GM12878 (cell line): ENCODE results near the gene CSRP3. TPM values are rescaled to one million over a fixed set of nuclear protein-coding genes. Genes with fewer than 3 reads are reported as not detected.
A peak's percentile ranks its signal among the peaks of the same experiment; 100 is the strongest.

Experiments used
- ATAC-seq: fragments of 200-7000 bp; cut with Tn5 transposase; 3 replicates; pipeline ENCODE4 v1.9.1; 2020; ENCODE audit warnings: mild to moderate bottlenecking, moderate library complexity
- BruUV-seq: library from RNA; stranded (reverse); fragments of 400-500 nt; replicated peaks from 2 replicates; lab custom pipeline; 2021; lab: Mats Ljungman, UMichigan
- CTCF ChIA-PET: fragments of 300-600 bp; sonication (Branson Sonifier 250); formaldehyde crosslinking; extraction: SDS; loops from one replicate; lab custom pipeline; 2021; ENCODE audit warnings: inconsistent platforms; lab: Yijun Ruan, JAX
- POLR2A ChIA-PET: fragments of 350-600 bp; formaldehyde crosslinking; extraction: SDS; loops from one replicate; lab custom pipeline; 2021; ENCODE audit warnings: inconsistent platforms; lab: Charles Lee
- RAD21 ChIA-PET: fragments of 300-600 bp; sonication (Branson Sonifier 250); formaldehyde crosslinking; loops from one replicate; lab custom pipeline; 2023; ENCODE audit warnings: antibody characterized with exemption; ENCODE audit not compliant: unreplicated experiment; lab: Charles Lee
- SMC1A ChIA-PET: fragments of 300-600 bp; sonication (Branson Sonifier 250); formaldehyde crosslinking; loops from one replicate; lab custom pipeline; 2023; ENCODE audit not compliant: unreplicated experiment, uncharacterized antibody; lab: Charles Lee
- DNase-seq: peaks from one replicate; pipeline ENCODE4 v3.0.0-alpha.2; 2011; ENCODE audit warnings: low read depth, low spot score
- FAIRE-seq: peaks from 3 replicates; lab custom pipeline; 2011; peaks lifted over from hg19 to GRCh38; lab: Jason Lieb, UNC
- H2AFZ ChIP-seq: 2 replicates; pipeline ENCODE4 v1.6.0; 2011; ENCODE audit warnings: low read depth, low read length, control low read depth; ENCODE audit not compliant: control insufficient read depth
- H3K27ac ChIP-seq: 2 replicates; pipeline ENCODE4 v1.5.1; 2011; ENCODE audit warnings: control low read depth; ENCODE audit not compliant: control insufficient read depth, insufficient read depth
- H3K27me3 ChIP-seq, 2 experiments: replicated peaks in 1 of 2; 2 replicates each; pipeline versions ENCODE4 v1.6.0 to v1.6.1; 2011; ENCODE audit warnings: low read length in 1 of 2; ENCODE audit not compliant: control insufficient read depth in 2 of 2, insufficient read depth in 2 of 2
- H3K36me3 ChIP-seq, 2 experiments: 2 replicates each; pipeline ENCODE4 v1.5.1; 2011; ENCODE audit warnings: low read length in 1 of 2; ENCODE audit not compliant: control insufficient read depth in 2 of 2, insufficient read depth in 2 of 2
- H3K4me1 ChIP-seq: 2 replicates; pipeline ENCODE4 v1.6.1; 2011; ENCODE audit warnings: mild to moderate bottlenecking, low read length, moderate library complexity, mixed read lengths; ENCODE audit not compliant: control insufficient read depth, insufficient read depth
- H3K4me2 ChIP-seq: 2 replicates; pipeline ENCODE4 v1.6.0; 2011; ENCODE audit warnings: control low read depth; ENCODE audit not compliant: control insufficient read depth, insufficient read depth
- H3K4me3 ChIP-seq: fragments of 200-600 bp; sonication (generic); 2 replicates; pipeline ENCODE4 v1.5.1; 2016
- H3K79me2 ChIP-seq: 2 replicates; pipeline ENCODE4 v1.6.0; 2011; ENCODE audit warnings: low read length; ENCODE audit not compliant: control insufficient read depth, insufficient read depth
- H3K9ac ChIP-seq: 2 replicates; pipeline ENCODE4 v1.8.0; 2011; ENCODE audit warnings: low read length, control low read depth, mixed read lengths; ENCODE audit not compliant: control insufficient read depth, insufficient read depth
- H3K9me3 ChIP-seq: replicated peaks from 3 replicates; pipeline ENCODE4 v1.5.1; 2011; ENCODE audit warnings: mild to moderate bottlenecking, low read length; ENCODE audit not compliant: control insufficient read depth, insufficient read depth
- H4K20me1 ChIP-seq: 2 replicates; pipeline ENCODE4 v1.6.0; 2011; ENCODE audit not compliant: control insufficient read depth, insufficient read depth
- CHD2 ChIP-seq: IDR thresholded peaks from 2 replicates; pipeline ENCODE4 v1.6.1; 2011; ENCODE audit warnings: low read depth, low read length, improper control_type of control experiment, borderline replicate concordance
- CHD4 ChIP-seq: fragments of 200-600 bp; sonication (generic); IDR thresholded peaks from 2 replicates; pipeline ENCODE4 v1.6.1; 2016; ENCODE audit warnings: mild to moderate bottlenecking
- DPF2 ChIP-seq: fragments of 450-650 bp; IDR thresholded peaks from 2 replicates; pipeline ENCODE4 v1.6.1; 2017; ENCODE audit warnings: mild to moderate bottlenecking
- GATAD2B ChIP-seq: fragments of 450-650 bp; conservative IDR thresholded peaks from 2 replicates; pipeline ENCODE4 v1.6.1; 2017; ENCODE audit warnings: low read depth, mild to moderate bottlenecking, moderate library complexity
- HDGF ChIP-seq: fragments of 450-650 bp; IDR thresholded peaks from 2 replicates; pipeline ENCODE4 v1.6.1; 2016; ENCODE audit warnings: antibody characterized with exemption
- IKZF1 ChIP-seq: fragments of 450-650 bp; conservative IDR thresholded peaks from 2 replicates; pipeline ENCODE4 v1.6.1; 2017; ENCODE audit warnings: antibody characterized with exemption, mild to moderate bottlenecking
- LARP7 ChIP-seq: fragments of 450-650 bp; IDR thresholded peaks from 2 replicates; pipeline ENCODE4 v1.6.1; 2017; ENCODE audit warnings: mild to moderate bottlenecking
- NFYB ChIP-seq: IDR thresholded peaks from 2 replicates; pipeline ENCODE4 v1.6.1; 2011; ENCODE audit warnings: low read depth, mild to moderate bottlenecking, low read length, improper control_type of control experiment, moderate library complexity; ENCODE audit not compliant: insufficient read depth
- NR2F1 ChIP-seq: fragments of 450-650 bp; conservative IDR thresholded peaks from 2 replicates; pipeline ENCODE4 v1.6.1; 2017; ENCODE audit warnings: mild to moderate bottlenecking
- POLR2A ChIP-seq: IDR thresholded peaks from 2 replicates; pipeline ENCODE4 v1.6.1; 2011; ENCODE audit warnings: low read depth, mild to moderate bottlenecking, low read length
- SUZ12 ChIP-seq: fragments of 200-600 bp; sonication (generic); IDR thresholded peaks from one replicate; pipeline ENCODE4 v1.6.1; 2018; ENCODE audit warnings: antibody characterized with exemption, mild to moderate bottlenecking; ENCODE audit not compliant: unreplicated experiment
- TAF1 ChIP-seq: IDR thresholded peaks from 2 replicates; pipeline ENCODE4 v1.6.1; 2011; ENCODE audit warnings: mild to moderate bottlenecking, low read depth, low read length, borderline replicate concordance
- TCF3 ChIP-seq: IDR thresholded peaks from 2 replicates; pipeline ENCODE4 v1.6.1; 2012; ENCODE audit warnings: low read depth, mild to moderate bottlenecking, low read length, borderline replicate concordance; ENCODE audit not compliant: insufficient read depth
- ZNF384 ChIP-seq: IDR thresholded peaks from 2 replicates; pipeline ENCODE4 v1.6.1; 2012; ENCODE audit warnings: low read depth, mild to moderate bottlenecking, low read length, improper control_type of control experiment, borderline replicate concordance
- WGBS: methylation state at CpG from one replicate; pipeline ENCODE4 v1.1.6; 2016; ENCODE audit warnings: low lambda C conversion rate; ENCODE audit not compliant: insufficient replicate concordance, insufficient coverage; ENCODE audit errors: missing lambda C conversion rate; 5-methylcytosine and 5-hydroxymethylcytosine counted together
- in situ Hi-C: fragments of 300-500 bp; cut with MboI; formaldehyde crosslinking; loops from 9 replicates; pipeline ENCODE4 v1.14.3; 2018; ENCODE audit warnings: mixed read lengths
- intact Hi-C: fragments of 100-400 bp; cut with micrococcal nuclease; formaldehyde crosslinking; loops from one replicate; pipeline ENCODE4 v1.14.2; 2022; ENCODE audit not compliant: unreplicated experiment
- polyA plus RNA-seq, 11 experiments: library from polyadenylated mRNA; depleted of rRNA in 4 of 11; unstranded in 6 of 11; stranded (reverse) in 5 of 11; fragments of >200 nt; fragmentation: Nextera tagmentation in 4 of 11; fragmentation: Illumina TruSeq in 1 of 11; extraction: Ambion mirVana in 4 of 11; extraction: Trizol in 1 of 11; gene quantifications; 1 replicate in 1 of 11; 2 replicates in 10 of 11; pipeline versions ENCODE4 v1.2.1 to v1.2.3, GENCODE V29; 2011 to 2016; ENCODE audit warnings: inconsistent platforms in 2 of 11, missing spikeins in 2 of 11, low read depth in 1 of 11
- total RNA-seq, 4 experiments: library from RNA; depleted of rRNA in 3 of 4; stranded (reverse); fragments of >200 nt in 3 of 4; fragmentation: Illumina TruSeq in 1 of 4; extraction: Trizol in 1 of 4; gene quantifications; 2 replicates each; pipeline versions ENCODE4 v1.2.1 to v1.2.3, GENCODE V29; 2013 to 2021

CSRP3 gene
- total and polyA plus RNA-seq, 10 of the 15 experiments (the other 5 are each of a cell fraction or from before 2014, with no cell fraction given): not detected

DNA sequence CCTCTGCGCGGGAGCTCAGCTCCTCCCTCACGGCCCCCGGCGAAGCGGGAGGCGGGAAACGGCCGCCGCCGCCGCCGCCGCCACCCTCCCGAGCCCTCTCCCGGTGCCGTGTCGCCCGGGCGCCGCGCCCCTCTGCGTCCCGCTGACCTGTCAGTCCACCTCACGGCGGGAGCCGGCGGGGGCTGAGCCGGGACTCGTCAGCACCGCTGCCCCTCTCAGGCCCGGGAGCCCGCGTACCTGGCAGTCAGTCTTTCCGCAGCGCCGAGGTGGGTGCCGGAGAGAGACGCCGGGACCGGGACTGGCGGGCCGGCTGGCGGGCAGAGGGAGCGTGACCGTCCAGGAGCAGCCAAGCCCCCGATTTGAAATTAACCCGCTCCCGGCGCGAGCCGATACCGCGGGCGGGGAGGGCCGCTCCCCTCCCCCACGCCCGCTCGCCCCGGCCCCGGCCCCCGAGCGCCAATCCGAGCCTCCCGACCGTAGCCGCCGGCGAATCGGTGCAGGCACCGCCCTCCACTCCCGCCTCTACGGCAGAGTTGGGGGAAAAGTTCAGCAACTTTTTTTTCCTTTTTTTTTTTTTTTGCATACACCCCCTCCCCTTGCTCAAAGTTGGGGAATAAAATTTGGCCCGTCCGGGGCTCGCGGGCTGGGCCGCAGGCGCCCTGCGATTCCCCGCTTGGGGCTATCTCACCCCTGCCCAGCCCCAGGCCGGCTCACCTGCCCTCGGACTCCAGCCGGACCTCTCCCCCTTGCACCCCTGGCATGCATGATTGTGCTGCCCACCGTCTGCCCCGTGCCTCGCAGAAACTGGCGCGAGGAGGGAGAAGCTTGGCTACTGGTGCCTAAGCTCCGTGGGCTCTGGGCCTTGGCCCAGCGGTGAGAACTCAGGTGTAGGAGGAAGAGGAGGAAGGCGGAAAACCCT is 39.7 kb upstream of the CSRP3 start:
- peak overlapping the region; percentile 71 for H3K27ac ChIP-seq
- FAIRE-seq: no peak
- peak overlapping the region; percentile 84 for H3K9ac ChIP-seq
- RAD21 ChIA-PET: interaction anchor here (1.3 to 1.5 kb wide), 2 partner anchors 162 to 314 kb away, joined by 3 read pairs; no protein-coding TSS in a partner anchor
- CTCF ChIA-PET: interaction anchor here (1.5 kb wide), 1 partner anchor 171 kb away, joined by 4 read pairs; no protein-coding TSS in a partner anchor
- H3K27me3 ChIP-seq: no peaks in the 10 kb centered on the region
- ATAC-seq: peak; percentile 72
- SMC1A ChIA-PET: no interaction called here
- TSS peak; percentile 70 for BruUV-seq
- no peaks in the 10 kb centered on the region for H3K9me3 ChIP-seq
- peak overlapping the region; percentile 100 for H3K4me2 ChIP-seq
- no peak for DNase-seq
- intact Hi-C loops: loop anchor here (2.0 to 5.0 kb wide), 2 partner anchors 67 to 164 kb away; no protein-coding TSS in a partner anchor
- H3K4me1 ChIP-seq: peaks cover 22% of the 10 kb centered on the region
- H3K4me3 ChIP-seq: peak overlapping the region; percentile 74
- in situ Hi-C loops: no loop called here
- no peaks in the 10 kb centered on the region for H4K20me1 ChIP-seq
- POLR2A ChIA-PET: interaction anchor here (0.5 to 0.7 kb wide), 2 partner anchors 165 to 1012 kb away, joined by 3 to 7 read pairs; no protein-coding TSS in a partner anchor
- WGBS: 2% methylated on average over 55 of the region's 92 CpGs
- H3K79me2 ChIP-seq: peaks cover 27% of the 10 kb centered on the region
- H2AFZ ChIP-seq: peak overlapping the region; percentile 85
- TF ChIP-seq DPF2: 0 out of 2 replicates have a peak, but pooled peaks have one; percentile 43
- TF ChIP-seq NR2F1: 0 out of 2 replicates have a peak, but pooled peaks have one; percentile 31
- TF ChIP-seq SUZ12: no peak
- TF ChIP-seq CHD4: no peak
- TF ChIP-seq IKZF1: peak; percentile 26; the same call in 1 of the 2 replicates
- peak; percentile 39; the same call in 1 of the 2 replicates for TF ChIP-seq NFYB
- 0 out of 2 replicates have a peak, but pooled peaks have one; percentile 41 for TF ChIP-seq TAF1
- TF ChIP-seq LARP7: peak; percentile 35; the same call in 1 of the 2 replicates
- TF ChIP-seq ZNF384: peak; percentile 57
- TF ChIP-seq GATAD2B: 0 out of 2 replicates have a peak, but pooled peaks have one; percentile 60
- TF ChIP-seq TCF3: 0 out of 2 replicates have a peak, but pooled peaks have one; percentile 5
- TF ChIP-seq POLR2A: peak; percentile 70
- peak; percentile 13; the same call in 1 of the 2 replicates for TF ChIP-seq CHD2
- no peak for TF ChIP-seq HDGF
- H3K36me3 ChIP-seq: peaks cover 2 to 4% of the 10 kb centered on the region in 2 experiments; a peak in 3 of 4 replicates
